Right lung (tissue), 5 donors: Measurements from ENCODE around the gene SNPH. TPM values are rescaled to one million over a fixed set of nuclear protein-coding genes. Genes with fewer than 3 reads are reported as not detected.

ENCODE experiments used
- DNase-seq, 2 donors: peaks; one replicate each; pipeline ENCODE4 v3.0.0-alpha.2; 2013
- polyA plus RNA-seq, 5 donors: library from polyadenylated mRNA; unstranded; fragments of 120-200 nt; gene quantifications; one replicate each; pipeline versions ENCODE4 v1.2.1 to v1.2.3, GENCODE V29; 2013; ENCODE audit warnings: inconsistent platforms in 1 of 5, low replicate concordance in 1 of 5; ENCODE audit not compliant: insufficient read length in 5 of 5, insufficient read depth in 1 of 5

The SNPH gene
- polyA plus RNA-seq, 5 donors: 1.5 to 3.4 (median 2.2) TPM

DNA sequence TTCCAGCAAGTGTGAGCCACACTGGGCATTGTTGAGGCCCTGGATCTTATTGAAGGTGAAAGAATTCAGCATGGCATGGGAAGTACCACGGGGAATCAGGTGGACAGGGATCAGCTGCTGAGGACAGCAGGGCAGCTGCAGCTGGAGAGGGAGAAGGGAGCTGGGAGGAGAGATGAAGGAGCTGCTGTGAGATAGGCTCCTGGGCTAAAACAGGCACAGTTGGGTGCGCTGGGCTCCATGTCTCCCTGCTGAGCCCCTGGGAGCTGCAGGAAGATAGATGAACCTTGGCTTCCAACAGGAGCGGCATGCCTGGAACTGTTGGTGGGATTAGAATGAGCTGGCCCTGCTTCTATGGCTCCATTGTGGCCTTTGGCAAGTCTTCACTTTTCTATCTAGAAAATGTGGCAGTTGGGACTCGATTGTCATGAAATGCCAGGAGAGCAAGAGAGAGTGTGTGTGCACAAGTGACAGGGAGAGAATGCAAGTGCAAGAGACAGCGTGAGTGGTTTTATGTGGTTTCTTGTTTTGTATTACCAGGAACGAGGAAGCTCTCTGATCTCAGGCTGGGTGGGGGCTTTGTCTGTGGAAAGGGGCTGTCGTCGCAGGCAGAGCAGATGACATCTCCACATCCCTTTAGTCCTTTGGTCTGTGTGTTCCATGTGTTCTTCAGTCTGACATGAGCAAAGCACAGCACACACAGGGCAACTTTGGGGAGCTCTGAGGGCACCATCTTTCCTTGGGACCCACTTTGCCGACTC is 20.4 kb downstream of the SNPH start:
- no peak for DNase-seq

GRCh38 chr20:1287306-1287705 is 21.2 kb downstream of the SNPH start:
- no peak for DNase-seq

DNA sequence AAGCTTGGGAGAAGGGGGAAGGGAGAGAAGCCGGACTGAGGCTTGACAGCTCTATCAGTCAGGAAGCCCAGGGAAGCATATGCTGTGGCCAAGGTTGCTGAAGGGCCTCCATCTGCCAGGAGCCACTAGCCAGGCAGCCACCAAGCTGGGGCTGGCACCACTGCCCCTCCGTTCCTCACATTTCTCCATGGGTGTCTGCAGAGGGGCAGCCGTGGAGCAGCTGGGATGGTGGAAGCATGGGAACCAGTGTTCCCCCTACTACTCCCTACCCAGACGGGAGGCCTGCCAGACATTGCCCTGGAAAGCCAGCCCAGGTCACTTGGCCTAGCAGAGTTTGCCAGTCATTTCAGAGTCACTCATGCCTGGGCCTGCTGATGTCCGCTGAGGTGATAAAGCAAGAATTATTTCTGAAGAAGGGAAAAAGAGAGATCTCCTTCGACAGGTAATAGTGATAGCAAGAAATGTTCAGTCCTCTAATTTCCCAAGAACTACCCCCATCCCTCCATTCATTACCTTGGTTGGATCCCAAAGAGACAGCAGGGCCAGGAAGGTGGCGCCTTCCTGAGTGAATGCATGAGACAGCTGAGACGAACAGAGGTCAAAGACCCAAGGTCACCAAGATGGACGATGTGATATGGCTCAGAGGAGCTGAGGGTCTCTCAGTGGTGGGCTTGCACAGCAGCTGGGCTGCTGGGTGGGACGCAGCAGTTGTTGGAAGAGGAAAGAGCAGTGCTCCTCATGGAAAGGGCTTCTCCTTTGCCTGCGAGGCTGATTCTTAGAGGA is 21.9 kb downstream of the SNPH start:
- no peak for DNase-seq

DNA sequence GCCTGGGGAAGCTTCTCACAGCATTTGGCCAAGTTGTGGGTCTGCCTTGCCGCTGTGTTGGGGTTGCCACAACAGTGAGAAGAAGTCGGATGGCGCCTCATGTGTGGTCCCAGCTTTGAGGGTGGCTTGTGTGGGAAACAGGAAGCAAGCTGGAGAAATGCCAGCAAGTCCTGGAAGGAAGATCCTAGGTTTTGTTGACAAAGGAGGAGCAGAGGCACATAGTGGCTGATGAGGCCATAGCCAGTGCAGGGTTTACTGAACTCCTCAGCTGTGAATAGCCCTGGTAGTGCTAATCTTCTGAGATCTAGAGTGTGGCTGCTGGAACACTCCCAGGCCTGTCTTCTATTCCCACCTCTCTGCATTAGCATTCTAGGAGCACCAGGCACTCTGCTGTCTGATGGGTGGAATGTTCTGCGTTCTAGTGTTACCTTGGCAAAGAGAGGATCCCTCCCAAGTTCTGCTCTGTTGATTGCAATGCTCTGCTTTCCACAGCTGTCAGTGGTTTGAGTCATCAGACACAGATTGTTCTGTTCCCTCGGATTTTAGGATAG is 25.2 kb downstream of the SNPH start:
- peak in 1 of 2 donors; percentile 7 for DNase-seq

GRCh38 chr20:1292620-1293019 is 26.5 kb downstream of the SNPH start:
- no peak for DNase-seq

DNA sequence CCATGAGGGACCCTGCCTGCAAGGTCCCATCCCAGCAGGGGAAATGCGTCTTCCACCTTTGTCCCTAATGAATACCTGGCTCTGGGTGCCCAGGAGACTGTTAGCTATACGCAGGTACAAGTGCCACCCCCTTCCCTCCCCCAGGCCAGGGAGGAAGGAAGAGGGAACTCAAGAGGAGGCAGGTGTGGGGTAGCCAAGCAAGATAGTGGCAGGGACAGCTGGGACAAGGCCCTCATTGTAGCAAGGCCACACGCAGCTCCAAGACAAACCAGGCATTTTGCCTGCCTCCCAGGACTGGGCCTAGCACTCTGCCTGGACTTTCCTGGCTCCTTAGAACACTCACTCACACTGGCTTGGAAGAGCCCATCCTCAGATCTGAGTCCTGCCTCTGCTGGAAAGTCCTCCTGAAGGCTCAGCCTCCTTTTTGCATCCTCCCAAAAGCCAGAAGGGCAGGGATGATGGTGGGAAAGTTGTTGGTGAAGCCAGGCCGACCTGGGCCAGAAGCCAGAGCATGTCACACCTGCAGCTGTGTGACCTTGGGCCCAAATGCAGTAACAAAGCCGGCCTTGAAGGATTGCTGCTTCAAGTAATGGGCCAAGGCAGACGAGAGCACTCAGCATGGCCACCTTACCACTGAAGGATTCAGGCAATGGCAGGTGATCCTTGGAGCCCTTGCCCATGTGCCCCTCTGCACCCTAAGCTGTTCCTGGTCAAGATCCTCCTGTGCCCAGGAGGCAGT is 27.7 kb downstream of the SNPH start:
- no peak for DNase-seq

DNA sequence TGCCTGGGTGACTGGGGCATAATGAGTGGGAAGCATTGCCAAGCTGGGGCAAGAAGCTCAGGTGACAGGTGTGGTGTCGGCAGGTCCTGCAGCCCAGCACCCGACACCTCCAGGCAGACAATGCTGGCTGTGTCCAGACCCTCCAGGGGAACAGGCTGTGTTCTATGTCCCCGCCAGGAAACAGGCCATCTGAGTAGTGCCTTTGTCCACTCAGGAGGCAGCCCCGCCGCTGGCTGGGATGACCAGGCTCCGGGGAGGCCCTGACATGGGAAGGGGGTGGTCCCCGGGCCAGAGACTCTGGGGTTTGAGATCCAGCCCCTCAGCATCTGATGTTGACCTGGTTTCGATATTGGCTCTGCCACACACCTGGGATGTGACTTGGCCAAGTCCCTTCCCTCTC is 28.4 kb downstream of the SNPH start:
- DNase-seq: no peak

DNA sequence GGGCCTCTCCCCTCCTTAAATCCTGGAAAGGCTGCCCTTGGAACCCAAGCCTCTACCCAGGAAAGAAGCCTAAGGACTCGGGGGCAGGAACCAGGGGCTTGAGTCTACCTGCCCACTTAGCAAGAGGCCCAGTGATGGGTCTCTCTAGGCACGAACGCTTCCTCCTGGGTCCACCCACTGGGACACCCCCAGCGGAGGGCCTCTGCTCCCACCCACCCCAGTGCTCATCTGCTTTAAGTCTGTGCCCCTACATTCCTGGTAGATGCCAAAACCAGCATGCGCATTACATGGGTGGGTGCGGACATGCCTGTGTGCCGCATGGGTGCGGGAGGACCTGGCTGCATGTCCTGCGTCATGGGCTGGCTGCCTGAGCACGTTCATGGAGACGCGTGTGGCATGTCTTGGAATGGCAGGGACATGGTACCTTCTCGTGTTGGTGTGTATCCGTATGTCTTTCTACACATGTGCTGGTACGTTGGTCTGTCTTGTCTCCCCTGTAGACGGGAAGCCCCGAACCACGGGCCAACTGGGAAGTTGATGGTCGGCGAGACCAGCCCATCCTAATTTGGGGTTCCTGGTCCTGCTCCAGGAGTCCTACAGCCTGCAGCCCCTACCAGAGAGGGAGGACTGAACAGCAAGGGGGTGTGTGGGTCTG is 29.3 kb downstream of the SNPH start:
- no peak for DNase-seq

DNA sequence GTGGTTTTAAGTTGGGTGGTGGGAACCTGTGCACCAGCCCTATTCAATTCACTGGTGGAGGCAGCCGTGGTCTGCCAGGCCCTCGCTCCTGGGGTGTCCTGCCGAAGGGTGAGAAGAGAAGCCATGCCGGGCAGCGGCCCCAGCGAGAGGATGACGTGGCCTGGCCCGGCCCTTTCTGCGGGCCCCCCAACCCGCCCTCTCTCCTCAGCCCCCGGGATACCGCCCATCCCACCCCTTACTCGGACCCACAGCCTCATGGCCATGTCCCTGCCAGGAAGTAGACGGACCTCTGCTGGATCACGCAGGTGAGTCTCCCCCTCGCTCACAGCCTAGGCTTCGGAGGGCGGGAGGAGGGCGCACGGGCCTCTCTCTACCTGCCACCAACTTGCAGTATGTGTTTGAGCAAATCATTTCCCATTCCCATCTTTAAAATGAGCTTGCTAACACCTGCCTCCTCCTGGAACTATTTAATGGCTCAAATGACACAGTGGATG is 30.1 kb downstream of the SNPH start:
- DNase-seq: no peak

DNA sequence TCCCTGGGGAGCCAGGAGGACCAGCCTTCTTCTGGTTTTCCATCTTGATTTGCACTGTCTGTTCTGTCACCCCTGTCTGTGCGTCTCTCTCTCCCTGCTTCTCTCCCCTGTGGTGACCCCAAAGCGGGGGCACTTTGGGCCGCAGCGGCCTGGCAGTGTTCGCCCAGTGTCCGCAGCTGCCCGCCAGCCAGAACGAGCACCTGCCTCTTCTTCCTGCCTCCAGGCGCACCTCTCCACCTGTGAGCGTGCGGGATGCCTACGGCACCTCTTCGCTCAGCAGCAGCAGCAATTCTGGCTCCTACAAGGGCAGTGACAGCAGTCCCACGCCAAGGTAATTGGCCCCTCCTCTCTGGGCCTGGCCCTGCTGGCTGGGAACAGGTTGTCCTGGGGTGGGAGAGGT is 30.8 kb downstream of the SNPH start:
- no peak for DNase-seq

DNA sequence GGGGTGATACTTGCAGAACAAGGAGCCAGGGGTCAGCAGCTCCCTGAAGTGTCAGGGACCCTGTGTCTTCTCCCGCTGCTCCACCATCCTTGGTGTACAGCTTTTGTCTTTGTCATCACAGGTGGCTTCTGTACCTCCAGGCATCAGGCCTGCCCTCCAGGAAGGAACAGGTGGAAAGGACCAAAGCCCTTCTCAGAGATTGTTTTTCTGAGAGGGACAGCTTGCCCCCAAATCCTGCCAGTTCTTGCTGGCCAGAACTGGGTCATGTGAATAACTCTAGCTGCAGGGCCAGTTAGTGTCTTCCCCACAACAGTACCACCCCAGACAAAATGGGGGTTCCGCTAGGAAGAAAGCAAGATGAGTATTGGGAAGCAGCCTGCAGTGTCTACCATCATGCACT is 31.4 kb downstream of the SNPH start:
- DNase-seq: no peak

DNA sequence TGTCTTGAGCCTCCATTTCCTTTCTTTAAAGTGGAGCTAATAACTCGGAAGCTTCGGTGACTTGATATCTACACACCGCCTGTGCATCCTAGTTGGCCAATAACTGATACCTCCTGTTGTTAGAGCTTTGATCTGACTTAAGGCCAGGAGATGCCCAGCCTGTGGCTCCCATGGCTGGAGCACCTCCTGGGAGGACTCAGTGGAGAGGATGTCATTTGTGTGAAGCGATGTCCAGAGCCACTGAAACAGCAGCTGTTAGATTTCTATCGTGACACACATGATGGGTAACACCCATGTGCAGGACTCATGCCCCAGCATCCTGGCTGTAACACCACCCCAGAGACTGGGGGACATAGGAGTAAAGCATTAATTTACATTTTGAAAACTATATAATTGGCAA is 32.1 kb downstream of the SNPH start:
- DNase-seq: no peak

GRCh38 chr20:1298888-1299511 is 32.9 kb downstream of the SNPH start:
- peak in 1 of 2 donors; percentile 18 for DNase-seq

GRCh38 chr20:1299522-1299921 is 33.4 kb downstream of the SNPH start:
- DNase-seq: no peak

DNA sequence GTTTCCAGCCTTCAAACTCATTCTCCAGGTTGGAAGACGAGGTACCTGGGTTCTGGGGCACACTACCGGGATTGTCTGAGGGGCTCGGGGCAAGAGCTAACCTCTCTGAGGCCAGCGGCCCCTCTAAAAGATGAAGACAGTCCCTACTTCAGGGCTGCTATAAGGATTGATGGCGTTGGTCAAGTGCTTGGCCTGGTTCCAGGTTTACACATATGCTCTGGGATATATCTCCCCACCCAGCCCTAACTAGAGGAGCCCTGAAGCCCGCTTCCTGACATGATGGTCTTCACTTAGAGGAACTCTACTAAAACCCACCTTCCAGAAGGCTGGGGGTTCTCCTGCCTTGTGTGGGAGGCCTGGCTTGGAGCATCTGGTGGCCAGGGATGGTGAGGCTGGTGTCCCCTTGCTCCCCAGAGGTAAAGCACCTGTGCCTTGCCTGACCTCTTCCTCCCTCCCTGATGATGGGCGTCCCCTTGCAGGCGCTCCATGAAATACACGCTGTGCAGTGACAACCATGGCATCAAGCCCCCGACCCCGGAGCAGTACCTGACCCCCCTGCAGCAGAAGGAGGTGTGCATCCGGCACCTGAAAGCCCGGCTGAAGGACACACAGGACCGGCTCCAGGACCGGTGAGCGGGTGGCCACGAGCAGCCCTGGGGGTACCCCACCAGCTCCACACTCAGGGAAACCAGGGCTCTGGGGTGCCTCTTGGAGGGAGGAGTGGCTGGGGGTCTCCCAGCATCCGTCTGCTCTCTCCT is 34.2 kb downstream of the SNPH start:
- no peak for DNase-seq

- DNase-seq: no peak
These were observed 35.0 kb downstream of the SNPH start for GRCh38 chr20:1301031-1301529.

- DNase-seq: no peak
These were observed 36.8 kb downstream of the SNPH start for GRCh38 chr20:1302685-1303541.

- no peak for DNase-seq
These were observed 38.8 kb downstream of the SNPH start for GRCh38 chr20:1304710-1305515.
